Measurements from ENCODE around the gene KIF26B.

- TF ChIP-seq CTCF (optimal IDR thresholded peaks at IDR 0.05 in 1 of 3, IDR thresholded peaks at IDR 0.05 in 1 of 3, conservative IDR thresholded peaks at IDR 0.05 in 1 of 3; ENCODE audit: extremely low read depth in 1 of 3, insufficient read depth in 2 of 3, low read length in 3 of 3) = no peak
- TF ChIP-seq EZH2 (IDR thresholded peaks at IDR 0.05; ENCODE audit: low read length) = no peak
Measured at GRCh38 chr1:245571815-245572294, 417.1 kb downstream of the KIF26B start.
